Panc1 (cell line): ENCODE data around the gene PREPL.

Source experiments
- CTCF ChIP-seq: fragments of 450-650 bp; IDR thresholded peaks from 2 replicates; pipeline ENCODE4 v1.5.1; 2017; ENCODE audit warnings: mild to moderate bottlenecking
- TF ChIP-seq, protein P1 (sequence below), 2 experiments: IDR thresholded peaks; 2 replicates each; pipeline ENCODE4 v1.6.1; 2011 to 2012; ENCODE audit warnings: low read depth in 2 of 2, control low read depth in 1 of 2, low read length in 1 of 2, mild to moderate bottlenecking in 1 of 2, moderate library complexity in 1 of 2; ENCODE audit not compliant: insufficient read depth in 1 of 2

DNA sequence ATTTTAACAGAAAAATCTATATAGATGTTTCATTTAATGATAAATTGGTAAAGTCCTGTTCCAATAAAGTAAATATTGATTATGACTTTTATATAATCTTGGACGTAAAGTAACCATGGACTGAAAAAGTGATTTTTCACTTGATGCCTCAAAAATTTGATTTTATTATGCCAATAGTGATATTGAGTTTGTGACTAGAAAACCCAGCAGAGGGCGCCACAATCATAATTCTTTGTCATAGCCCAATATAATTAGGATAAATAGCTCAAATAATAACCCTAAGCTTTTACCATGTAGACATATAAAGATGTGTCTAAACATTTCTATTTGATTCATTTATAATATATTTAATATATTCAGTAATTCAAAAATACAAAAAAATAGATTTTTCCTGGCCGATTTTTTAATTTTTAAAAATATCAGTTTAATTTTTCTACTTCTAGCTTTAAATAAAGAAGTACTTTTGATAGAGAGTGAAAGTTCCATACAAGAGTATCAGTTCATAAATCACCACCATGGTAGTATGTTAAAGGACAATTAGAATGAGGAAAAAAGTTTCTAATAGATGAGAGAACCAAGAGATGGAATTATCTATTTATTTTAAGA is 31.1 kb upstream of the PREPL start:
- TF ChIP-seq CTCF = peak; percentile 69; the same call in 1 of the 2 replicates
- TF ChIP-seq, protein P1, sequence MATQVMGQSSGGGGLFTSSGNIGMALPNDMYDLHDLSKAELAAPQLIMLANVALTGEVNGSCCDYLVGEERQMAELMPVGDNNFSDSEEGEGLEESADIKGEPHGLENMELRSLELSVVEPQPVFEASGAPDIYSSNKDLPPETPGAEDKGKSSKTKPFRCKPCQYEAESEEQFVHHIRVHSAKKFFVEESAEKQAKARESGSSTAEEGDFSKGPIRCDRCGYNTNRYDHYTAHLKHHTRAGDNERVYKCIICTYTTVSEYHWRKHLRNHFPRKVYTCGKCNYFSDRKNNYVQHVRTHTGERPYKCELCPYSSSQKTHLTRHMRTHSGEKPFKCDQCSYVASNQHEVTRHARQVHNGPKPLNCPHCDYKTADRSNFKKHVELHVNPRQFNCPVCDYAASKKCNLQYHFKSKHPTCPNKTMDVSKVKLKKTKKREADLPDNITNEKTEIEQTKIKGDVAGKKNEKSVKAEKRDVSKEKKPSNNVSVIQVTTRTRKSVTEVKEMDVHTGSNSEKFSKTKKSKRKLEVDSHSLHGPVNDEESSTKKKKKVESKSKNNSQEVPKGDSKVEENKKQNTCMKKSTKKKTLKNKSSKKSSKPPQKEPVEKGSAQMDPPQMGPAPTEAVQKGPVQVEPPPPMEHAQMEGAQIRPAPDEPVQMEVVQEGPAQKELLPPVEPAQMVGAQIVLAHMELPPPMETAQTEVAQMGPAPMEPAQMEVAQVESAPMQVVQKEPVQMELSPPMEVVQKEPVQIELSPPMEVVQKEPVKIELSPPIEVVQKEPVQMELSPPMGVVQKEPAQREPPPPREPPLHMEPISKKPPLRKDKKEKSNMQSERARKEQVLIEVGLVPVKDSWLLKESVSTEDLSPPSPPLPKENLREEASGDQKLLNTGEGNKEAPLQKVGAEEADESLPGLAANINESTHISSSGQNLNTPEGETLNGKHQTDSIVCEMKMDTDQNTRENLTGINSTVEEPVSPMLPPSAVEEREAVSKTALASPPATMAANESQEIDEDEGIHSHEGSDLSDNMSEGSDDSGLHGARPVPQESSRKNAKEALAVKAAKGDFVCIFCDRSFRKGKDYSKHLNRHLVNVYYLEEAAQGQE (IDR thresholded peaks at IDR 0.05; ENCODE audit: insufficient read depth in 1 of 2, low read depth in 2 of 2, low read length in 1 of 2) = no peak
